AG04450 (cell line): ENCODE results near the gene LSM5. TPM values are rescaled to one million over a fixed set of nuclear protein-coding genes. Genes with fewer than 3 reads are reported as not detected.

Experiments used
- CTCF ChIA-PET: fragments of 300-600, 350-600 bp; formaldehyde crosslinking; extraction: SDS; loops from one replicate; lab custom pipeline; 2022; ENCODE audit warnings: antibody characterized with exemption, inconsistent platforms; lab: Charles Lee
- POLR2A ChIA-PET: fragments of 350-600 bp; formaldehyde crosslinking; extraction: SDS; loops from one replicate; lab custom pipeline; 2021; ENCODE audit warnings: antibody characterized with exemption, inconsistent platforms; lab: Yijun Ruan, JAX
- DNase-seq: peaks from one replicate; pipeline ENCODE4 v3.0.0-alpha.2; 2011; ENCODE audit warnings: low read depth, low spot score
- H3K27ac ChIP-seq: one replicate; pipeline ENCODE4 v1.5.1; 2012; ENCODE audit warnings: low read depth, low read length, control low read depth
- H3K27me3 ChIP-seq: one replicate; pipeline ENCODE4 v1.6.0; 2012; ENCODE audit warnings: low read length; ENCODE audit not compliant: control insufficient read depth, insufficient read depth
- H3K4me3 ChIP-seq: 2 replicates; pipeline ENCODE4 v1.5.1; 2011; ENCODE audit warnings: mild to moderate bottlenecking, low read depth, low read length, control low read depth
- H3K9me3 ChIP-seq: 2 replicates; pipeline ENCODE4 v1.5.1; 2012; ENCODE audit warnings: low read length; ENCODE audit not compliant: control insufficient read depth, insufficient read depth
- polyA plus RNA-seq: library from polyadenylated mRNA; depleted of rRNA; stranded (reverse); fragments of >200 nt; gene quantifications from 2 replicates; pipeline ENCODE4 v1.2.3, GENCODE V29; 2011; rRNA removed
- TF ChIP-seq, protein P1 (sequence below): IDR thresholded peaks from 2 replicates; pipeline ENCODE4 v1.5.1; 2011; ENCODE audit warnings: low read depth, low read length, control low read depth, inconsistent platforms

LSM5 gene
- polyA plus RNA-seq, 1 experiment = 36.7 TPM

DNA sequence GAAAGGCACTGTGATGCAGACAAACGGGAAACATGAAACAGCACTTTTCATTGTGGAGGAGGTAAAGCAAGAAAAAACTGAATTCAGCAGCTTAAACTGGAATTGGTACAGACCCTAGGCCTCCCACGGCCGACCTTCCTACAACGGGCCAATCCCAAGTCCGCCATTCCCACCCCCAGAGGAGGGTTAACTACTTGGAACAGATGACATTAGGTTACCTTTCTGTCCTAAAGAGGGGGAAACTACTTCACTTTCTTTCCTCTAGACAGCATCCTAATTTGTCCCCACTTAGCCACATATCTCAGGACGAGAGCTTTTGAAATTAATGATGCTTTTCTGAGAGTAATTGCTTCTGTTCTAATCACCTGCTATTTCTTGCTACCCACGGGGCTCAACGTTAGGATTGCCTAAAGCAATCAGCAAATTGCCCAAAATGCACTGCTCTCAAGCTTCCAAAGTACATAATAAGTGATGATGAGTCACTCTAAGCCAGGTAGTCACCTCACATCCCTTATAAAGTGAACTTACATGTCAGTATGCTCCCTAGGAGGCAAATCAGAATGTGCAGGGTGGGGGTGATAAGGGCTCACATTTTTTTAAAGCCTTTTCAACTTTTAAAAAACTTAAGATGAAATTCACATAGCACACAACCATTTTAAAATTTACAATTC, 36.7 kb downstream of the LSM5 start:
- no peak overlapping the region for H3K4me3 ChIP-seq
- DNase-seq = no peak
- POLR2A ChIA-PET = no interaction called here
- no peaks in the 10 kb centered on the region for H3K9me3 ChIP-seq
- TF ChIP-seq, protein P1, sequence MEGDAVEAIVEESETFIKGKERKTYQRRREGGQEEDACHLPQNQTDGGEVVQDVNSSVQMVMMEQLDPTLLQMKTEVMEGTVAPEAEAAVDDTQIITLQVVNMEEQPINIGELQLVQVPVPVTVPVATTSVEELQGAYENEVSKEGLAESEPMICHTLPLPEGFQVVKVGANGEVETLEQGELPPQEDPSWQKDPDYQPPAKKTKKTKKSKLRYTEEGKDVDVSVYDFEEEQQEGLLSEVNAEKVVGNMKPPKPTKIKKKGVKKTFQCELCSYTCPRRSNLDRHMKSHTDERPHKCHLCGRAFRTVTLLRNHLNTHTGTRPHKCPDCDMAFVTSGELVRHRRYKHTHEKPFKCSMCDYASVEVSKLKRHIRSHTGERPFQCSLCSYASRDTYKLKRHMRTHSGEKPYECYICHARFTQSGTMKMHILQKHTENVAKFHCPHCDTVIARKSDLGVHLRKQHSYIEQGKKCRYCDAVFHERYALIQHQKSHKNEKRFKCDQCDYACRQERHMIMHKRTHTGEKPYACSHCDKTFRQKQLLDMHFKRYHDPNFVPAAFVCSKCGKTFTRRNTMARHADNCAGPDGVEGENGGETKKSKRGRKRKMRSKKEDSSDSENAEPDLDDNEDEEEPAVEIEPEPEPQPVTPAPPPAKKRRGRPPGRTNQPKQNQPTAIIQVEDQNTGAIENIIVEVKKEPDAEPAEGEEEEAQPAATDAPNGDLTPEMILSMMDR = no peak
- no peaks in the 10 kb centered on the region for H3K27me3 ChIP-seq
- H3K27ac ChIP-seq = no peak overlapping the region
- CTCF ChIA-PET = no interaction called here

- Histone ChIP-seq H3K9me3 (no peaks in the 10 kb centered on the region; the same call in 1 of the 2 replicates), H3K27ac (no peak overlapping the region), H3K27me3 (no peaks in the 10 kb centered on the region), H3K4me3 (no peak overlapping the region)
- no peak for DNase-seq
- TF ChIP-seq, protein P1 = no peak
- ChIA-PET POLR2A (no interaction called here), CTCF (no interaction called here)
Measured at GRCh38 chr7:32447218-32447617, 43.0 kb downstream of the LSM5 start.

GRCh38 chr7:32436146-32436928, 53.8 kb downstream of the LSM5 start:
- Histone ChIP-seq H3K4me3 (no peak overlapping the region), H3K27ac (no peak overlapping the region), H3K9me3 (no peaks in the 10 kb centered on the region; the same call in 1 of the 2 replicates), H3K27me3 (no peaks in the 10 kb centered on the region)
- DNase-seq = no peak
- ChIA-PET CTCF (no interaction called here), POLR2A (no interaction called here)
- TF ChIP-seq, protein P1 = no peak

Other genes starting within 250 kb of the LSM5 start
- gene AVL9, start 5.1 kb upstream of the LSM5 start, polyA plus RNA-seq = 17.4 and 21.7 TPM in 2 replicates